OCI-LY1 (cell line): Measurements from ENCODE around the gene HES5.

ENCODE experiments used
- EZH2 ChIP-seq: fragments of 200-600 bp; sonication (generic), shearing (Covaris generic); IDR thresholded peaks from 2 replicates; pipeline ENCODE4 v1.8.0; 2017; ENCODE audit warnings: borderline replicate concordance, mixed run types, mild to moderate bottlenecking, antibody characterized with exemption, low read length, moderate library complexity, mixed read lengths
- TF ChIP-seq, protein P1 (sequence below): fragments of 200-600 bp; sonication (generic), shearing (Covaris generic); IDR thresholded peaks from 2 replicates; pipeline ENCODE4 v1.5.1; 2017; ENCODE audit warnings: mild to moderate bottlenecking, antibody characterized with exemption, low read length, moderate library complexity, mixed read lengths

DNA sequence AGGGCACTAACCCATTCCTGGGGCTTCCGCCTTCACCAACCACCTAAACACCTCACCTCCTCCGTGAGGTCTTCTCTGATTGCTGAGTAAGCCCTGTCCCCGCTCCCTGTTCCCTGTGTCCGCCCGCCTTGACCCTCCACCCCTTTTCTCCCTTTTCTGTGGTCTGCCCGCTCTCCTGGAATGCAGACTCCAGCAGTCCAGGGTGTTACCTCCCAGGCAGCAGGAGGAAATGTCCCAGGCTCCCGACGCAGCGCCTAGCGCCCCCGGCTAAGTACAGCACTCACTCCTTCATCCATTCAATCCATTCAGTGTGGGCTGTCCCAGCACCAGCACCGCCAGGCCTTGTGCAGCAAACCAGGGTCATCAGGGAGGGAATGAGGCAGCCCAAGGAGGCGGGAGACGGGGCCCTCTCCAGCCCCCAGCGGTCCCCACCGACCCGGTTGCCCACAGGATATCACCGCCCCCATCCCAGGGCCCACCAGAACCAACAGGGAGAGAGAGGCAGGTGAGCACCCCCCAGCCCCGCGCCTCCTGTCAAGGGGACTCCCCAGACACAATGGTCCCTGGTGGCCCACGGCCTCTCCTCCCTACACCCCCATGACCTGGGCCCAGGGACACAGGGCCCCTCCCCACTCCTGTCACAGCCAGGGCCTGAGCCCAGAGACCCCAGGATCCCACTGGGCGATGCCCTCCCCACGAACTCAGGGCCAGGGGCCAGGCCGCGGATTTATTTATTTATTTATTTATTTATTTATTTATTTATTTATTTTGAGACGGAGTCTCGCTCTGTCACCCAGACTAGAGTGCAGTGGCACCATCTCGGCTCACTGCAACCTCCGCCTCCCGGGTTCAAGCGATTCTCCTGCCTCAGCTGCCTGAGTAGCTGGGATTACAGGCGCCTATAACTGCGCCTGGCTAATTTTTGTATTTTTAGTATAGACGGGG is 36.3 kb upstream of the HES5 start:
- TF ChIP-seq, protein P1, sequence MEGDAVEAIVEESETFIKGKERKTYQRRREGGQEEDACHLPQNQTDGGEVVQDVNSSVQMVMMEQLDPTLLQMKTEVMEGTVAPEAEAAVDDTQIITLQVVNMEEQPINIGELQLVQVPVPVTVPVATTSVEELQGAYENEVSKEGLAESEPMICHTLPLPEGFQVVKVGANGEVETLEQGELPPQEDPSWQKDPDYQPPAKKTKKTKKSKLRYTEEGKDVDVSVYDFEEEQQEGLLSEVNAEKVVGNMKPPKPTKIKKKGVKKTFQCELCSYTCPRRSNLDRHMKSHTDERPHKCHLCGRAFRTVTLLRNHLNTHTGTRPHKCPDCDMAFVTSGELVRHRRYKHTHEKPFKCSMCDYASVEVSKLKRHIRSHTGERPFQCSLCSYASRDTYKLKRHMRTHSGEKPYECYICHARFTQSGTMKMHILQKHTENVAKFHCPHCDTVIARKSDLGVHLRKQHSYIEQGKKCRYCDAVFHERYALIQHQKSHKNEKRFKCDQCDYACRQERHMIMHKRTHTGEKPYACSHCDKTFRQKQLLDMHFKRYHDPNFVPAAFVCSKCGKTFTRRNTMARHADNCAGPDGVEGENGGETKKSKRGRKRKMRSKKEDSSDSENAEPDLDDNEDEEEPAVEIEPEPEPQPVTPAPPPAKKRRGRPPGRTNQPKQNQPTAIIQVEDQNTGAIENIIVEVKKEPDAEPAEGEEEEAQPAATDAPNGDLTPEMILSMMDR: no peak
- no peak for TF ChIP-seq EZH2
